Hematopoietic multipotent progenitor cell treated with erythropoietin and hydrocortisone succinate and interleukin-3 and kit ligand, for 8 days (in vitro differentiated cells): Measurements from ENCODE around the gene HOXD13.
A peak's percentile ranks its signal among the peaks of the same experiment; 100 is the strongest.

ENCODE experiments used
- DNase-seq: peaks from one replicate; pipeline ENCODE4 v3.0.0-alpha.2; 2015

The HOXD13 gene

GRCh38 chr2:176081376-176081836 is 11.1 kb upstream of the HOXD13 start:
- no peak for DNase-seq

GRCh38 chr2:176081837-176082524 is 10.5 kb upstream of the HOXD13 start:
- DNase-seq, result no peak

- DNase-seq, result no peak
These were observed 10.0 kb upstream of the HOXD13 start for GRCh38 chr2:176082525-176082823.

- no peak for DNase-seq
These were observed 9.4 kb upstream of the HOXD13 start for GRCh38 chr2:176082824-176083751.

GRCh38 chr2:176083796-176084261 is 8.7 kb upstream of the HOXD13 start, which contains the start of gene EVX2:
TSS of gene EVX2 (minus strand) at chr2:176083962. CDS start at chr2:176083776, 186 bp downstream.
- DNase-seq, result no peak

- DNase-seq, result no peak
These were observed 7.9 kb upstream of the HOXD13 start for GRCh38 chr2:176084611-176085119.

- DNase-seq, result no peak
These were observed 7.3 kb upstream of the HOXD13 start for GRCh38 chr2:176085120-176085788.

GRCh38 chr2:176085861-176086771 is 6.4 kb upstream of the HOXD13 start:
- DNase-seq, result peak; percentile 37

- no peak for DNase-seq
These were observed 5.0 kb upstream of the HOXD13 start for GRCh38 chr2:176087330-176088047.

GRCh38 chr2:176088048-176088936 is 4.2 kb upstream of the HOXD13 start:
- DNase-seq, result peak; percentile 36

- no peak for DNase-seq
These were observed 3.3 kb upstream of the HOXD13 start for GRCh38 chr2:176088937-176089842.

GRCh38 chr2:176089843-176090395 is 2.6 kb upstream of the HOXD13 start:
- DNase-seq, result no peak

GRCh38 chr2:176090862-176091261 is 1.7 kb upstream of the HOXD13 start:
- DNase-seq, result no peak

GRCh38 chr2:176091329-176092258 is 927 bp upstream of the HOXD13 start:
- DNase-seq, result no peak

- DNase-seq, result no peak
These were observed 800 bp downstream of the HOXD13 start for GRCh38 chr2:176093145-176093897.

GRCh38 chr2:176093898-176094249 is 1.4 kb downstream of the HOXD13 start:
- DNase-seq, result no peak

GRCh38 chr2:176094349-176094748 is 1.8 kb downstream of the HOXD13 start:
- no peak for DNase-seq
